DOHH2 (cell line): ENCODE data around the gene PCSK7.

Source experiments
- H3F3A ChIP-seq: fragments of 200-600 bp; sonication (generic), shearing (Covaris generic); 2 replicates; pipeline ENCODE4 v1.6.0; 2016; ENCODE audit warnings: antibody characterized with exemption, mild to moderate bottlenecking; ENCODE audit not compliant: control insufficient read depth, insufficient read depth
- H3K27ac ChIP-seq: fragments of 200-600 bp; sonication (generic); 2 replicates; pipeline ENCODE4 v1.5.1; 2014; ENCODE audit warnings: low read depth, mild to moderate bottlenecking, low read length, moderate library complexity
- H3K27me3 ChIP-seq: fragments of 200-600 bp; sonication (generic); 2 replicates; pipeline ENCODE4 v1.6.1; 2014; ENCODE audit warnings: mild to moderate bottlenecking, low read length, mixed read lengths; ENCODE audit not compliant: control insufficient read depth
- H3K36me3 ChIP-seq: fragments of 200-600 bp; sonication (generic); 2 replicates; pipeline ENCODE4 v1.6.1; 2014; ENCODE audit warnings: mild to moderate bottlenecking, low read length, moderate library complexity, mixed read lengths; ENCODE audit not compliant: control insufficient read depth
- H3K4me1 ChIP-seq: fragments of 200-600 bp; sonication (generic); 2 replicates; pipeline ENCODE4 v1.6.1; 2014; ENCODE audit warnings: mild to moderate bottlenecking, low read length, mixed read lengths; ENCODE audit not compliant: control insufficient read depth
- H3K4me2 ChIP-seq: fragments of 200-600 bp; sonication (generic); 2 replicates; pipeline ENCODE4 v1.6.0; 2014; ENCODE audit warnings: mild to moderate bottlenecking, low read length, moderate library complexity
- H3K4me3 ChIP-seq: fragments of 200-600 bp; sonication (generic); 2 replicates; pipeline ENCODE4 v1.5.1; 2014; ENCODE audit warnings: mild to moderate bottlenecking, low read length, mixed read lengths
- H3K79me2 ChIP-seq: fragments of 200-600 bp; sonication (generic); 2 replicates; pipeline ENCODE4 v1.6.1; 2014; ENCODE audit warnings: mild to moderate bottlenecking, low read length, mixed read lengths; ENCODE audit not compliant: control insufficient read depth
- H3K9me2 ChIP-seq: fragments of 200-600 bp; sonication (generic); replicated peaks from 2 replicates; pipeline ENCODE4 v1.6.1; 2014; ENCODE audit warnings: mild to moderate bottlenecking, low read length, mixed read lengths; ENCODE audit not compliant: control insufficient read depth
- H3K9me3 ChIP-seq: fragments of 200-600 bp; sonication (generic); 2 replicates; pipeline ENCODE4 v1.6.1; 2014; ENCODE audit warnings: antibody characterized with exemption, low read length, mixed read lengths; ENCODE audit not compliant: control insufficient read depth, insufficient read depth
- H4K20me1 ChIP-seq: fragments of 200-600 bp; sonication (generic); 2 replicates; pipeline ENCODE4 v1.6.0; 2014; ENCODE audit warnings: low read depth, mild to moderate bottlenecking, antibody characterized with exemption, low read length, moderate library complexity; ENCODE audit not compliant: control insufficient read depth, insufficient read depth
- CTCF ChIP-seq: fragments of 200-600 bp; sonication (generic); IDR thresholded peaks from one replicate; pipeline ENCODE4 v1.5.1; 2014; ENCODE audit warnings: antibody characterized with exemption, mild to moderate bottlenecking, low read depth, low read length; ENCODE audit not compliant: poor library complexity, severe bottlenecking
- EZH2phosphoT487 ChIP-seq: fragments of 200-600 bp; sonication (generic); IDR thresholded peaks from 2 replicates; pipeline ENCODE4 v1.6.1; 2017; ENCODE audit warnings: borderline replicate concordance, mild to moderate bottlenecking, antibody characterized with exemption, low read length, moderate library complexity, mixed read lengths

PCSK7 gene

GRCh38 chr11:117225553-117226170 is 6.2 kb downstream of the PCSK7 start:
- Histone ChIP-seq H3K4me3 (no peak overlapping the region), H3K9me2 (no peaks in the 10 kb centered on the region), H4K20me1 (no peaks in the 10 kb centered on the region), H3K36me3 (peaks cover 71% of the 10 kb centered on the region), H3K79me2 (peaks cover 13% of the 10 kb centered on the region), H3K4me1 (peaks cover 10% of the 10 kb centered on the region), H3K9me3 (no peaks in the 10 kb centered on the region), H3F3A (no peaks in the 10 kb centered on the region), H3K27me3 (no peaks in the 10 kb centered on the region), H3K4me2 (no peak overlapping the region), H3K27ac (no peak overlapping the region)
- no peak for TF ChIP-seq CTCF

GRCh38 chr11:117223741-117224689 is 7.9 kb downstream of the PCSK7 start:
- H3K4me3 ChIP-seq, result no peak overlapping the region

GRCh38 chr11:117222991-117223740 is 8.7 kb downstream of the PCSK7 start:
- TF ChIP-seq CTCF, result no peak
- no peak for TF ChIP-seq EZH2phosphoT487
- Histone ChIP-seq H3K27ac (no peak overlapping the region), H3K27me3 (no peaks in the 10 kb centered on the region), H3K9me2 (no peaks in the 10 kb centered on the region), H3F3A (no peaks in the 10 kb centered on the region), H3K4me2 (no peak overlapping the region), H3K9me3 (no peaks in the 10 kb centered on the region), H3K4me1 (no peaks in the 10 kb centered on the region), H3K36me3 (peaks cover 71% of the 10 kb centered on the region), H4K20me1 (no peaks in the 10 kb centered on the region), H3K4me3 (no peak overlapping the region), H3K79me2 (no peaks in the 10 kb centered on the region)

More at GRCh38 chr11:117223741-117224689, 7.9 kb downstream of the PCSK7 start:
- no peak for TF ChIP-seq EZH2phosphoT487
- no peak for TF ChIP-seq CTCF
- no peaks in the 10 kb centered on the region for H3K4me1 ChIP-seq
- no peaks in the 10 kb centered on the region for H3K79me2 ChIP-seq
- H3K4me2 ChIP-seq, result no peak overlapping the region
- no peaks in the 10 kb centered on the region for H3K9me3 ChIP-seq
- peaks cover 68% of the 10 kb centered on the region for H3K36me3 ChIP-seq
- H3K27me3 ChIP-seq, result no peaks in the 10 kb centered on the region
- H3F3A ChIP-seq, result no peaks in the 10 kb centered on the region
- H3K27ac ChIP-seq, result no peak overlapping the region
- no peaks in the 10 kb centered on the region for H4K20me1 ChIP-seq
- no peaks in the 10 kb centered on the region for H3K9me2 ChIP-seq
